Endothelial cell of umbilical vein (primary cell): ENCODE measurements around the gene NR1I3. TPM values are rescaled to one million over a fixed set of nuclear protein-coding genes. Genes with fewer than 3 reads are reported as not detected.

Experiments used
- BruUV-seq: library from RNA; stranded (reverse); fragments of 400-500 nt; replicated peaks from 2 replicates; lab custom pipeline; 2021; lab: Mats Ljungman, UMichigan
- CTCF ChIA-PET: fragments of 300-600, 350-600 bp; sonication (Branson Sonifier 250); formaldehyde crosslinking; loops from one replicate; lab custom pipeline; 2021; ENCODE audit warnings: antibody characterized with exemption, inconsistent platforms; lab: Charles Lee
- POLR2A ChIA-PET: fragments of 300-600, 350-600 bp; sonication (Branson Sonifier 250); formaldehyde crosslinking; loops from one replicate; lab custom pipeline; 2021; ENCODE audit warnings: antibody characterized with exemption, inconsistent platforms; lab: Charles Lee
- DNase-seq: peaks from one replicate; pipeline ENCODE4 v3.0.0-alpha.2; 2011; ENCODE audit warnings: low read depth, low spot score
- FAIRE-seq: peaks from 2 replicates; lab custom pipeline; 2011; peaks lifted over from hg19 to GRCh38; lab: Jason Lieb, UNC
- H2AFZ ChIP-seq: 2 replicates; pipeline ENCODE4 v1.6.0; 2012; ENCODE audit warnings: low read depth, low read length, control low read depth, inconsistent platforms
- H3K27ac ChIP-seq: 2 replicates; pipeline ENCODE4 v1.5.1; 2011; ENCODE audit warnings: low read depth, mild to moderate bottlenecking, control low read depth, low read length, moderate library complexity; ENCODE audit not compliant: insufficient read depth
- H3K27me3 ChIP-seq, 2 experiments: 2 replicates each; pipeline versions ENCODE4 v1.6.0 to v1.6.1; 2011; ENCODE audit warnings: low read length in 2 of 2, mixed read lengths in 1 of 2; ENCODE audit not compliant: control insufficient read depth in 2 of 2, insufficient read depth in 2 of 2
- H3K36me3 ChIP-seq, 2 experiments: 2 replicates in 1 of 2; 3 replicates in 1 of 2; pipeline ENCODE4 v1.5.1; 2011; ENCODE audit warnings: low read length in 2 of 2, mild to moderate bottlenecking in 1 of 2, moderate library complexity in 1 of 2; ENCODE audit not compliant: control insufficient read depth in 2 of 2, insufficient read depth in 2 of 2; ENCODE audit errors: extremely low read depth in 1 of 2
- H3K4me1 ChIP-seq: 3 replicates; pipeline ENCODE4 v1.5.1; 2011; ENCODE audit warnings: mild to moderate bottlenecking, low read length; ENCODE audit not compliant: control insufficient read depth, insufficient read depth; ENCODE audit errors: extremely low read depth
- H3K4me2 ChIP-seq: 2 replicates; pipeline ENCODE4 v1.6.1; 2011; ENCODE audit warnings: low read length, control low read depth, mixed read lengths; ENCODE audit not compliant: insufficient read depth
- H3K4me3 ChIP-seq, 3 experiments: fragments of 200-600 bp in 1 of 3; sonication (generic), shearing (Covaris generic) in 1 of 3; replicated peaks in 1 of 3; 2 replicates each; pipeline ENCODE4 v1.5.1; 2011 to 2016; ENCODE audit warnings: control low read depth in 3 of 3, low read length in 3 of 3, mild to moderate bottlenecking in 2 of 3, inconsistent platforms in 1 of 3, low read depth in 1 of 3, moderate library complexity in 1 of 3; ENCODE audit not compliant: insufficient read depth in 1 of 3
- H3K79me2 ChIP-seq: 2 replicates; pipeline ENCODE4 v1.6.0; 2012; ENCODE audit warnings: low read length, inconsistent platforms; ENCODE audit not compliant: control insufficient read depth, insufficient read depth
- H3K9ac ChIP-seq: replicated peaks from 2 replicates; pipeline ENCODE3; 2011; ENCODE audit warnings: low read length, control low read depth; ENCODE audit not compliant: insufficient read depth; ENCODE audit errors: extremely low read depth
- H3K9me1 ChIP-seq: replicated peaks from 3 replicates; pipeline ENCODE4 v1.6.0; 2011; ENCODE audit warnings: mild to moderate bottlenecking, low read length; ENCODE audit not compliant: control insufficient read depth, insufficient read depth; ENCODE audit errors: extremely low read depth
- H3K9me3 ChIP-seq: replicated peaks from 2 replicates; pipeline ENCODE4 v1.5.1; 2012; ENCODE audit warnings: low read length, inconsistent platforms; ENCODE audit not compliant: control insufficient read depth, insufficient read depth
- H4K20me1 ChIP-seq: replicated peaks from 2 replicates; pipeline ENCODE3; 2011; ENCODE audit warnings: mild to moderate bottlenecking, low read length; ENCODE audit not compliant: control insufficient read depth, insufficient read depth; ENCODE audit errors: extremely low read depth
- CTCF ChIP-seq, 2 donors: IDR thresholded peaks; 1 replicate in 1 of 2; 2 replicates in 1 of 2; pipeline ENCODE4 v1.5.1; 2011; ENCODE audit warnings: low read length in 2 of 2, mild to moderate bottlenecking in 2 of 2, moderate library complexity in 2 of 2, control low read depth in 1 of 2, inconsistent platforms in 1 of 2, low read depth in 1 of 2; ENCODE audit not compliant: insufficient read depth in 1 of 2; ENCODE audit errors: extremely low read depth in 1 of 2
- EZH2 ChIP-seq: IDR thresholded peaks from 2 replicates; pipeline ENCODE4 v1.6.1; 2012; ENCODE audit warnings: borderline replicate concordance, low read depth, mild to moderate bottlenecking, moderate library complexity, low read length, inconsistent platforms; ENCODE audit not compliant: severe bottlenecking
- FOS ChIP-seq: IDR thresholded peaks from 2 replicates; pipeline ENCODE4 v1.6.1; 2011; ENCODE audit warnings: mild to moderate bottlenecking, low read length, moderate library complexity, borderline replicate concordance; ENCODE audit not compliant: insufficient read depth
- GATA2 ChIP-seq: IDR thresholded peaks from 2 replicates; pipeline ENCODE4 v1.7.0; 2011; ENCODE audit warnings: low read depth, mild to moderate bottlenecking, moderate library complexity, mixed read lengths, low read length; ENCODE audit not compliant: insufficient read length, insufficient read depth
- JUN ChIP-seq: IDR thresholded peaks from 2 replicates; pipeline ENCODE4 v1.6.1; 2011; ENCODE audit warnings: borderline replicate concordance, low read depth; ENCODE audit not compliant: insufficient read length, insufficient read depth
- MAX ChIP-seq: IDR thresholded peaks from 2 replicates; pipeline ENCODE4 v1.6.1; 2011; ENCODE audit not compliant: insufficient read depth, insufficient read length
- MYC ChIP-seq: IDR thresholded peaks from one replicate; pipeline ENCODE4 v1.6.1; 2011; ENCODE audit warnings: mild to moderate bottlenecking, low read depth, low read length
- POLR2A ChIP-seq: IDR thresholded peaks from 2 replicates; pipeline ENCODE4 v1.6.1; 2012; ENCODE audit warnings: low read depth, mild to moderate bottlenecking, control low read depth, low read length
- POLR2AphosphoS5 ChIP-seq: IDR thresholded peaks from 2 replicates; pipeline ENCODE4 v1.6.1; 2012; ENCODE audit warnings: low read depth, mild to moderate bottlenecking, control low read depth, low read length, moderate library complexity; ENCODE audit not compliant: insufficient read depth
- dilution Hi-C: fragments of 300-500 bp; cut with MboI; formaldehyde crosslinking; loops from one replicate; pipeline ENCODE4 v1.15.0; 2019; ENCODE audit warnings: low sequenced_read_pairs; ENCODE audit not compliant: extremely low pct_ligation_motif_present
- intact Hi-C: fragments of 100-400 bp; cut with micrococcal nuclease; formaldehyde crosslinking; loops from one replicate; pipeline ENCODE4 v1.10.0; 2022
- polyA plus RNA-seq, 4 experiments: library from polyadenylated mRNA; depleted of rRNA in 3 of 4; stranded (reverse) in 3 of 4; unstranded in 1 of 4; fragments of >200 nt; gene quantifications; 2 replicates each; pipeline versions ENCODE4 v1.2.1 to v1.2.3, GENCODE V29; 2011 to 2012; ENCODE audit warnings: missing spikeins in 1 of 4
- total RNA-seq: library from RNA; stranded (reverse); gene quantifications from 2 replicates; pipeline ENCODE4 v1.2.3, GENCODE V29; 2021

Gene NR1I3
- total and polyA plus RNA-seq, 2 donors (not counting 3 experiments of a cell fraction or from before 2014, with no cell fraction given), result not detected

- peak overlapping the region; percentile 98 for H3K27ac ChIP-seq
- H3K4me2 ChIP-seq, result peak overlapping the region; percentile 47
- ChIA-PET CTCF (interaction anchor here (0.9 to 5.1 kb wide), 13 partner anchors 7 to 181 kb away, joined by 3 to 28 read pairs (median 5); partner anchors contain the start of genes B4GALT3, PPOX and TOMM40L), POLR2A (interaction anchor here (0.8 to 1.7 kb wide), 6 partner anchors 12 to 112 kb away, joined by 3 to 15 read pairs (median 4); partner anchors contain the start of genes B4GALT3, PPOX and TOMM40L)
- peaks cover 55% of the 10 kb centered on the region for H3K79me2 ChIP-seq
- H3K4me3 ChIP-seq, result peak overlapping the region in 1 of 3 experiments; percentile 7
- H4K20me1 ChIP-seq, result no peaks in the 10 kb centered on the region
- peak overlapping the region; percentile 75 for H3K9ac ChIP-seq
- intact Hi-C loops (loop anchor here (1.0 kb wide), 2 partner anchors 16 to 35 kb away; partner anchors contain the start of gene PPOX), dilution Hi-C loops (no loop called here)
- H3K27me3 ChIP-seq, result no peaks in the 10 kb centered on the region
- no peak for FAIRE-seq
- peaks cover 60% of the 10 kb centered on the region for H3K4me1 ChIP-seq
- H3K9me1 ChIP-seq, result no peaks in the 10 kb centered on the region
- no peaks in the 10 kb centered on the region for H3K36me3 ChIP-seq
- no peak overlapping the region for H2AFZ ChIP-seq
- DNase-seq, result peak; percentile 87
- TF ChIP-seq JUN, result peak; percentile 57
- TF ChIP-seq CTCF (IDR thresholded peaks at IDR 0.05; ENCODE audit: extremely low read depth in 1 of 2, insufficient read depth in 1 of 2, low read depth in 1 of 2, low read length in 2 of 2), result no peak
- no peak for TF ChIP-seq MAX
- no peak for TF ChIP-seq EZH2
- TF ChIP-seq POLR2AphosphoS5, result peak; percentile 83
- peak; percentile 84 for TF ChIP-seq FOS
- no peak for TF ChIP-seq POLR2A
- TF ChIP-seq GATA2, result peak; percentile 47
- TF ChIP-seq MYC, result no peak
- no peaks in the 10 kb centered on the region for H3K9me3 ChIP-seq
- no TSS peak for BruUV-seq
These were observed 36.8 kb downstream of the NR1I3 start for GRCh38 chr1:161200992-161201835.
